NK-92 (cell line): ENCODE data around the gene ALKBH2.
"Not testable (repeated sequence)": the region's sequence is repeated elsewhere in the genome, so short reads cannot be mapped to it uniquely, and the experiment has no call there.

Experiments used
- DNase-seq: peaks from one replicate; lab custom pipeline; 2025; ENCODE audit not compliant: unreplicated experiment; lab: John Stamatoyannopoulos, UW

Gene ALKBH2

DNA sequence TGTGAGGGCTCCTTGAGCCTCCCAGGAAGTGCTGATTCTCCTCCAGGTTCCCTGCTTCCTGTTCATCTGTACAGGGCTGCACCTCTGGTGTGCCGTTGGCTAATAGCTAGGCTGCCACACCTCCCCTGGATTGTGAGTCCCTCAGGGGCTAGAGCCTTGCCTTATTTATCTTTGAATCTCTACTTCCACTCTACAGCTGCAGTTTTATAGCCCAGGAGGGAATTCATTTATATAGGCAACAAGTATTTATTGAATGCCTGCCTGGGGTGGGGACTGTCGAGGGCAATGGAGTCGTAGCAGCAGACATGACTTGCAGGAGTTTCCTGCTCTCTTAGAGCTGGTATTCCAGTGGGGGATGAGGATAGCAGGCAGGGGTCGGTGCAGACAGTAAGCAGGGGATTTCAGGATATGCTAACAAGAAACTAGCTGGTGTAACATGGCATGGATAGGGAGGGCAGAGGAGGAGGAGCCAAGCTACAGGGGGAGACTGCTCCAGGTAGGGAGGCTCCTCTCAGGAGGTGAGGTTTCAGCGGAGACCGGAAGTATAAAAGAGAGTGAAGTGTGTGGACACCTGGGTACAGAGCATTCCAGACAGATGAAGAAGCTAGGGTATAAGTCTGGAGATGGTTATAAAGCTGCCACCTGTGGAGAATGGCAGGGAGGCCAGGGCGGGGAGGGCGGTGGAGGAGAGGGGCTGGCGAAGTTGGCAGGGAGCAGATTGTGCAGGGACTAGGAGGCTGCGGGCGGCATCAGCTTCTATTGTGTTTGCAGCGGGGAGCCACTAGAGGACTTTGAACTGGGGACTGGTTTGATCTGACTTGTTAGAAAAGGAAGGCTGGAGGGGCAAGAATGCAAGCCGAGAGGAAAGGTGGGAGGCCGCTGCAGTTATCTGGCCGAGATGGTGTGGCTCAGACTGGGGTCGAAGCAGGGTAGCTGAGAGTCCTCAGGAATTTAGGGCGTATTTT lies 23.7 kb downstream of the ALKBH2 start:
- no peak for DNase-seq

GRCh38 chr12:109065853-109066193 lies 27.4 kb downstream of the ALKBH2 start:
- DNase-seq, result no peak

DNA sequence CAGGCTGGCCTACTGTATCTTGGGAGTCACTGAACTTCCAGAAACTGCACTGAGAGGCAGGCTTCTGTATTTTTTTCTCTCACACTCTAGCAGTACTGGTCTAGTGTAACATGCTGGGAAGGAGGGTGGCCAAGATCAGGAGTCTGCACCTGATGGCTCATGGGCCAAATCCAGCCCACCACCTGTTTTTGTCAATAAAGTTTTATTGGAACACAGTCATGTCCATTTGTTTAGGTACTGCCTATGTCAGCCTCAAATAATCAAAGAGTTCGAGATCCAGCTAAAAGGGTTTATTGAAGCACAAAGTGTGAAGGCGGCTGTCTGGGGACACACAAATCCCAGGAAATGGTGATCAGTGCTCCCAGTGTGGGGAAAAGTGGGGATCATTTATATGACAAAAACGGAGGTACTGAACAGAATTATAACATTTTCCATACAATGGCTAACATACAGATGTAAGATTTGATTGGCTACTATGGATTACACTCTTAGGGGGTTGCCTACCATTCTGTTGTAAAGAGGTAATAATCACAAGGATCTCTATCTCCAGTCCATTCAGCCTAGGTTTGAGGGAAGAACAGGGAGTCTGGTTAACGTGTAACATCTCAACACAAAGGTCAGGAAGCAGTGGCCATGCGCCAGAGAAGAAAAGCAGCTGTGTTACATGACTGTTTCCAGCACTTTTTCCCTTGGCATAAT lies 28.0 kb downstream of the ALKBH2 start:
- no peak for DNase-seq

GRCh38 chr12:109064143-109064542 lies 29.1 kb downstream of the ALKBH2 start:
- DNase-seq, result no peak

- no peak for DNase-seq
These were observed 34.5 kb downstream of the ALKBH2 start for GRCh38 chr12:109058773-109059172.

DNA sequence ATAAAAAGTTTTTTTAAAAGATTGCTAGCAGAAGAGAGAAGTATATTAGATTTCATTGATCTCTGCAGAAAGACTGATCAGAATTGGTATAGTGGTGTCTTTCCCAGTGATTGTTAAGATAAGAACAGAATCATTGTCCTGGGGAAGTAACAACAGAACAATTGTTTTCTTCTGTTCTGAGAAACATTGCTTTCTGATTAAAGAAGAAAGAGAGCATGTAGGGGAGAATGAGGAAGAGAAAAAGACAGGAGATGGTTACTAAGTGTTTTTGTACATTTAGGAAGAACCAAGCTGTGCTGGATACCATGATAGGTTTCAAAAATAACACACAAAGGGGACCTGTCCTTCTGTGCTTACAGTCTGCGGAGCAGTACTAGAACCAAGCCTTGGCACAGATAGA lies 35.9 kb downstream of the ALKBH2 start:
- no peak for DNase-seq

GRCh38 chr12:109056891-109057290 lies 36.4 kb downstream of the ALKBH2 start:
- no peak for DNase-seq

DNA sequence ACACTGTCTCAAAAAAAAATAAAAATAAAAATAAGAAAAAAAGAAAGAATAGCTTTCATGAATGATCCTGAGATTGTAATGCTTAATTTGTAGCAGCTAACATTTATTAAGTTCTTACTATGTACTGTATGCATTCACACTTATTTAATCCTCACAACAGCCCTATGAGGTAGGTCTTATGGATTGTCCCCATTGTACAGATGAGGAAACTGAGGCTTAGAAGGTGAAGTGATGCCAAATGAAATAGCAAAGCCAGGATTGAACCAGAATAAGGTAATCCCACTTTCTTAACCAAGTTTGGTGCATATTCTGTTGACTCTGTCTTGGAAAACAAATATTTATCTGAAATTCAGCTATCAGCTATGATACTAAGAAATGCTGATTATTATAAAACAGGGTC lies 38.8 kb downstream of the ALKBH2 start:
- DNase-seq, result no peak

- DNase-seq, result not testable (repeated sequence)
These were observed 39.2 kb downstream of the ALKBH2 start for GRCh38 chr12:109054124-109054513.

DNA sequence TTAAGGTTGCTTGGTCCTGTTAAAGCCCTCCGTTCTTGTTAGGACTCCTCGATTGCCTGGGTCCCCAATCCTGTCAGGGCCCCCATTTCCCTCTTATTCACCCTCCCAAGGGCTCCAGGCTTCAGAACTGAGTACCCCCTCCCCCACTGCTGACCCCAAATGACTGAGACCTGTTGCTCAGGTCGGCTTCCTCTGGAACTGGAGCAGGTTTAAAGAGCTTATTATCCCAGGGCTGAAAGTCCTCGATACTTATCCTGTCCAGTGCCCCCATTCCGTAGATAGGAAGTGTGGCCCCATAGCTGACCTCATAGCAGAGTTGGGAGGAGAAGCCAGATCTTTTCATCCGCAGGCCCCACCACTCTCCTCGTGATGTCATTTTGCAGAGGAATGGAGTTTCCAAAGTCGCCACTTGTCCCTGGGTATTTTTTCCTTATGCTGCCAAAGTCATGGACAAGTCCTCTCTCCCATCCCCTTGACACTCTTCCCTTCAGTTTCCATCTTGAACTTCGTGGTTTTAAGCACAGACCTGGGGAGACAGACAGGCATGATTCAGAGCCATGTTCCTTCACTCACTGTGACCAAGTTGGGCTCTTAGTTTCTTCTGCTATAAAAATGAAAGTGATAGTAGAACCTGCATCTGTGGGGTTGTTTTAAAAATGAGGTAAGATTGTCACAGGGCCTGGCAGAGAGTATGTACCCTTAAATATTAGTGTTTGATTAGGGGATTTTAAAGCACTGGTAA lies 39.7 kb downstream of the ALKBH2 start:
- DNase-seq, result no peak

DNA sequence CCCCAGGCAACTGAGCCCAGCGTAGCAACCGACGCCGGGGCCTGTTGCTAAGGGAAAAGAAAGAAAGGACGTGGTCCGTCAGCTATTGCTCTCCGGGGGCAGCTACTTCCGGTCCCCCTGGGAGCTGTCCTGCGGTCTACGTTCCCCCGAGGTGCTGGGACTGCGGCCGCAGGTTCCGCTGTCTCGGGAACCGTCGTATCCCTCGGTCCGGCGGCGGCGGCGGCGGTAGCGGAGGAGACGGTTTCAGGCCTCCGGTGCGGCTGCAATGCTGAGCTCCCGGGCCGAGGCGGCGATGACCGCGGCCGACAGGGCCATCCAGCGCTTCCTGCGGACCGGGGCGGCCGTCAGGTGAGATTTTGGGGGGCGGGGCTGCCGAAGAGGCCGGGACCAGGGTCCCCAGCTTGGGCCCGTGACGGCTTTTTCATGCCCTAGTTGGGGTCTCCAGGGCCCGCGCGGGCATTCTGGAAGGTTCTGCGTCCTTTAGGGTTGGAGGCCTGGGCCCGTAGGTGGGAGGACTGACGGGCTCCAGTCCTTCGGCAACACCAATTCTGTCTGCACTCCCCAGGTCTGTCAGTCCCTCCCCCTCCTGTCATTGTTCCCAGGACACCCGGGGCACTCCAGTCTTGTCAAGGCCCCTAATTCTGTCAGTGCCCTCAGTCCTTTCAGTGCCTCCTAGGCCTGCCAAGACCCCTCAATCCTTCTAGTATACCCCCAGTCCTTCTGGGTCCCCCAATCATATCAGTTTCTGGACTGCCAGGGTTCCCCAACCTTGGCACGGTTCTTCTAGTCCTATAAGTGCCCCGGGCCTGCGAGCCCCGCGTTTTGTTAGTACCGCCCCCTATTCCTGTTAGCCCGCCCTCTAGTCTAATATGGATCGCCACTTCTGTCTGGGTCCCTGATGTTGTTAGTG lies 40.6 kb downstream of the ALKBH2 start, which contains the start of gene USP30:
USP30 (plus strand) TSS at position 163 of the 910 bp plus-strand sequence; CDS start at position 266, 103 bp downstream.
- peak; percentile 32 for DNase-seq

GRCh38 chr12:109052097-109052413 lies 41.2 kb downstream of the ALKBH2 start:
- no peak for DNase-seq

- DNase-seq, result not testable (repeated sequence)
These were observed 43.5 kb downstream of the ALKBH2 start for GRCh38 chr12:109049794-109050193.

DNA sequence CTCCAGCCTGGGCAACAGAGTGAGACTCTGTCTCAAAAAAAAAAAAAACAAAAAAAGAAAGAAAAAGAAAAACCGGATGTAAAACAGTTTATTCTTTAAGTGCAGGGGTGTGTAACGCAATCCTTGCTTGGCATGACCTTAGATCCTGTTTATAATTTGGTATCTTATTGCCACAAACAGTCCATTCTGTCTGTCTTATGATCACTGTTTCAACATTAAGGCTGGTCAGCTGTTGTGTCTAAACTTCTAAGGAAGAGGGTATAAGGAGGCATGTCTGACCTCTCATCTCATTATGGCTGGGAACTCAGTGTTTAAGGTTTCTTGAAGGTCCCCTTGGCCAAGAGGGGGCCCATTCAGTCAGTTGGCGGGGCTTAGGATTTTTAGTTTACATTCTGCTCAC lies 44.6 kb downstream of the ALKBH2 start:
- DNase-seq, result not testable (repeated sequence)

- DNase-seq, result no peak
These were observed 46.0 kb downstream of the ALKBH2 start for GRCh38 chr12:109047081-109047805.

DNA sequence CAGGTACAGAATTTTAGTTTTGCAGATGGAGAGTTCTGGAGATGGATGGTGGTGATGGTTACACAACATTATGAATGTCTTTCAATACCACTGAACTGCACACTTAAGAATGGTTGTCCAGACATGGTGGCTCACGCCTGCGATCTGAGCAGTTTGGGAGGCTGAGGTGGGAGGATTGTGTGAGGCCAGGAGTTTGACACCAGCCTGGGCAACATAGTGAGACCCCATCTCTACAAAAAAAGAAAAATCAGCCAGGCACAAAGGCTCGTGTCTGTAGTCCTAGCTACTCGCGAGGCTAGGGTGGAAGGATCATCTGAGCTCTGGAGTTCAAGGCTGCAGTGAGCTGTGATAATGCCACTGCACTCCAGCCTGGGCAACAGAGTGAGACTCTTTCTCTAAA lies 49.0 kb downstream of the ALKBH2 start:
- no peak for DNase-seq
